B cell (primary cell): ENCODE data around the gene TP53TG5.

ENCODE experiments used
- EZH2 ChIP-seq: IDR thresholded peaks from 2 replicates; pipeline ENCODE4 v1.6.1; 2012; ENCODE audit warnings: borderline replicate concordance, low read depth, mild to moderate bottlenecking, moderate library complexity, low read length; ENCODE audit not compliant: insufficient read depth, poor library complexity, severe bottlenecking
- TF ChIP-seq, protein P1 (sequence below): fragments of 200-600 bp; IDR thresholded peaks from one replicate; pipeline ENCODE4 v1.8.0; 2022; ENCODE audit warnings: antibody characterized with exemption, mild to moderate bottlenecking

GRCh38 chr20:45415822-45416637, 37.9 kb upstream of the TP53TG5 start, which contains the start of gene PIGT:
- TF ChIP-seq, protein P1, sequence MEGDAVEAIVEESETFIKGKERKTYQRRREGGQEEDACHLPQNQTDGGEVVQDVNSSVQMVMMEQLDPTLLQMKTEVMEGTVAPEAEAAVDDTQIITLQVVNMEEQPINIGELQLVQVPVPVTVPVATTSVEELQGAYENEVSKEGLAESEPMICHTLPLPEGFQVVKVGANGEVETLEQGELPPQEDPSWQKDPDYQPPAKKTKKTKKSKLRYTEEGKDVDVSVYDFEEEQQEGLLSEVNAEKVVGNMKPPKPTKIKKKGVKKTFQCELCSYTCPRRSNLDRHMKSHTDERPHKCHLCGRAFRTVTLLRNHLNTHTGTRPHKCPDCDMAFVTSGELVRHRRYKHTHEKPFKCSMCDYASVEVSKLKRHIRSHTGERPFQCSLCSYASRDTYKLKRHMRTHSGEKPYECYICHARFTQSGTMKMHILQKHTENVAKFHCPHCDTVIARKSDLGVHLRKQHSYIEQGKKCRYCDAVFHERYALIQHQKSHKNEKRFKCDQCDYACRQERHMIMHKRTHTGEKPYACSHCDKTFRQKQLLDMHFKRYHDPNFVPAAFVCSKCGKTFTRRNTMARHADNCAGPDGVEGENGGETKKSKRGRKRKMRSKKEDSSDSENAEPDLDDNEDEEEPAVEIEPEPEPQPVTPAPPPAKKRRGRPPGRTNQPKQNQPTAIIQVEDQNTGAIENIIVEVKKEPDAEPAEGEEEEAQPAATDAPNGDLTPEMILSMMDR, result no peak
- TF ChIP-seq EZH2, result no peak
